CD4-positive, alpha-beta T cell treated with Interleukin-4 for 4 hours (primary cell): ENCODE data around the gene COL27A1.

ENCODE experiments used
- DNase-seq: peaks from one replicate; pipeline ENCODE4 v3.0.0-alpha.2; 2020

COL27A1 gene

DNA sequence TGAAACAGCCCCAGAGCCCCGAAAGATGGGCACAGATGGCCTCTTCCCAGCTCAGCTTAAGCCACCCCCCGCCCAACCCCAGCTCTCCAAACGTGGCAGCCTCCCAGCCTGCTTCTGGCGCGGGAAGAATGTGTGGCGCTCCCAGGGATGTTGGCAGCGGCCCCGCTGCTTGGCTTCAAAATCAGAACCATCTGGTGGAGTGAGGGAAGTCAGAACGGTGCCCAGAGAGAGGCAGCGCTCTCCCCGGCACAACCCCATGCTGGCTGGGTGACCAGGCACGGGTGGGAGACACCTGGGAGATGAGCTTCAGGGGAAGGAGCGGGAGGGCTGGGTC is 94.9 kb downstream of the COL27A1 start:
- DNase-seq, result no peak

DNA sequence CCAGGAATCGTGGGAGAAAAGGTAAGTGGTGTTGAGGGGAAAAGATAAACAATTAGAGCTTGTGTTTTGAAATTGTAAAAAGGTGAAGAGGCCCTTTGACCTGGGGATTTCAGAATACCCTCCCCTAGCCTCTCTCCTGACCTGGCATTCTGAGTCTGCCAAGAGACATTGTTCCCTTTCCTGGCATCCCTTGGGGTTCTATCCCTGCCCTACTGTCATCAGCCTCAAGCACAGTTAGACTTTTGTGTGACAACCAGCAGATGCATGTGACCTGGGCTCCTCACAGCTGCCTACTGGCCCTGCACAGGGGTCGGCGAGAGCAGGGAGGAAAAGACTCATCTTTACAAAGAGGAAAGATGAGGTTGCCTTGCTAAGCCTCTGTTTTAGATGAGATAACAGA is 95.3 kb downstream of the COL27A1 start:
- no peak for DNase-seq

DNA sequence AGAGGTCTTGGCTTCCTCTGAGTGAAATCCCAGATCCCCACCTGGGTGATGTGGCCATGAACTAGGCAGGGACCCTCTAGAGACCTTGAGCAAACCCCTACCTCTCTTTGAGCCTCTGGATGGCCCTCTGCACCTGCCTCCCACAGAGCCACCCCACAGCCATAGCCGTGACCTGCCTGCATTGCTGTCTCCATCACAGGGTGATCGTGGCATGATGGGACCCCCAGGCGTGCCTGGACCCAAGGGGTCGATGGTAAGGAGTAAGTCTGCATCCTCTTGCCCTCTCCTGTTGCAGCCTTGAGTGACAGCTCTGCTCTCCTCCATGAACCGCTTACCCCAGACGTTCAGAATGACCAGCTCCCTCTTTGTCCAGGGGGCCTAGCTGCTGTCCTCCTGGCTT is 97.1 kb downstream of the COL27A1 start:
- DNase-seq, result no peak

DNA sequence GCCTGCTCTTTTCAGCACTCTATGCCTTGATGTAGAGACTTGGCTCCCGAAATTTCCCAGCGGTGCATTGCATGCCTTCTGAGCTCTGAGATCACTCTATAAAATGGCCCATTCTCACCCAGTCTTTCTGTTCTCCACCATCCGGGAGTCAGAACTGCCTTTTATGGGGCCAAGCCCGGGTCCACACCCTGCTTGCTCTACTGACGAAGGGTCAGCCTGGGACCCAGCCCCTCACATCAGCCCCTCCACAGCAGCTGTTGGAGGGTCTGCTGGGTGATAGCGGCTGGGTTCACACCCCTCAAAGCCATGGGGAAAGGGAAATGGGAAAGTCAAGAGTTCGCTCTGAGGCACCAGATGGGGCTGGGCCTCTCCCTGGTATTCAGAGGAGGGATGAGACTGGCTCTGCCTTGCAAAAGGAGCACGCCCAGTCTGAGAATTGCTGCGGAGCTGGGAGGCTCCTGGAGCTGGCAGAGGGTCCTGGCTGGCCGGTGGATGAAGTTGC is 101.5 kb downstream of the COL27A1 start:
- DNase-seq, result no peak

DNA sequence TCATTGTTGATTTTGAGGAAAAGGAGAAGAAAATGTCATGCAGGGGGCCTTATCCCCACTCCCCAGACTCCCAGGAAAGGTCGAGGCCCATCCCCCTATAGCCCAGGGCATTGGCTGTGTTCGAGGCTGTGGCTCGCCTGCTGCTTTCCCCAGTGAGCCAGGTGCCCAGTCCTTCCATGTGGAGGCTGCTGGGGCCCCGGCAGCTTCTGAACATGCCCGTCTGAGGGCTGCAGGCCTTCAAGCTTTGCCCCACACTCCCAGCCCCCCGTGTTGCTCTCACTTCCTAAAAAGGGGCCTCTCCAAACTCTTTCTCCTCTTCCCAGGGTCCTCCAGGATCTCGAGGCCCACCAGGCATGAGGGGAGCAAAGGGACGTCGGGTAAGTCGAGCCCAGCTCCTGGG is 102.9 kb downstream of the COL27A1 start:
- DNase-seq, result no peak

DNA sequence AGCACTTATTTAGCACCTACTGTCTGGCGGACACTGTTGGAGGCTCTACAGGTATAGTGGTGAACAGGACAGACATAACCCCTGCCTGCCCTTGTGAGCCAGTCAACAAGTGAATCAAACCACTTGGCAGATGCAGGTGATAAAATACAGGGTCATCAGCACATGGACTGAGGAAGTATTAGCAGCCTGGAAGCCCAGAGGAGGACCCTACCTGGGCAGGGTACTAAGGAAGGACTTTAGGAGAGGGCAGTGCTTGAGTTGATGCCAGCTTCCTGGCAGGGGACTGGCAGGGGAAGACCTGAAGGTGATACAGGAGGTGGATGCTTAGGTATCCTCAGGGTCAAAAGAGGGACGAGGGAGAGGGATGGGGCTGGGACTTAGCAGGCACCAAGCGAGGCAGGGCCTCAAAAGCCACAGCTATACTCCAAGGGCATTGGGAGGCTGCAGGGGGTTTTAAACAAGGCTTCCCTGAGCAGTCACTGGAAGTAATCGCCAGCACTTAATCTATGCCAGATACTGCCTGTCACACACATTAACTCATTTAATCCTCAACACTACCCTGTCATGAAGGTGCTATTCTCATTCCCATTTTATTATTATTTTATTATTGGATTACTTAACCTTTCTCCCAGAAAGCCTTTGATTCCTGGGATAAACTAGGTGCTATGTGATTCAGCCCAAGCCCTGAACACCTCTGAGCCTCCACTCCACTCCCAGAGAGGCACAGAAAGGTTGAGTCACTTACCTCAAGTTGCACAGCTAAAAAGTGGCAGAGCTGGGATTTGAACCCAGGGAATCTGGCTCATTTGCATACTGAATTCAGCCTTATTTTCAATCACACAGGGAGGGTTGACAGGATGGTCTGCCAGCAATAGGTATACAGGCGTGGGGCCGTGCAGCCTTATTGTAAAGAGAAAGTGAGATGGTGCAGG is 103.8 kb downstream of the COL27A1 start:
- DNase-seq, result no peak

DNA sequence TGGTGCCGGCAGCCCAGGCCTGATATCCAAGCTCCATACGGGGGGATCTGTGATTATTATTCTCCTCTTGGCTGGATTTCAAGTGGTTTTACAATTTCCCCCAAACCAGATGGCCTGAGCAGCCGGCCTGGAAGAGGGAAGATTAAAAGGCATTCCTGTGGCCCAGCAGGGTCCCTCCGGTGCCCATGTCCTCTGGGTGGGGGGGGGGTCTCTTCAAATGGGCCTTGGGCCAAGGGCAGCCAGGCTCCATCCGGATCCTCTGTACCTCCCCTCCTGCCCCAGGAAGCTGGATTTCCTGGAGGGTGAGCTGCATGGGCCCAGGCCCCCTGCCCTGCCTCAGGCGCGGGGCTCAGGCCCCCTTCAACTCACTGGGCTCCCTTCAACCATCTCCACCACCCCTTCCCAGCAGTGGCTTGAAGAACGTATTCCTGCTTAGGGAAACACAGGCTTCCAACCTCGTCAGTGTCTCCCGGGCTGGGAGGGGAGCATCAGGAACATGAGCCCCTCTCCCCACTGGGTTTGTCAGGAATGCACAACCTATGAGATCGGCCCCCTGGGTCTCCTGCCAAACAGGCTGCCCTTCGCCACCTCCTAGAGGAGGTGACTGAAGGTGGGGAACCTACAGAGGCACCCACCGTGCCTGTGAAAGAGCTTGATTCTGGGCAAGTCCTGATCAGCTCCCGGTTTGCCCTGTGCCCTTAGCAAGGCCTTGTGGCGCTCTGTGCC is 104.6 kb downstream of the COL27A1 start:
- no peak for DNase-seq

DNA sequence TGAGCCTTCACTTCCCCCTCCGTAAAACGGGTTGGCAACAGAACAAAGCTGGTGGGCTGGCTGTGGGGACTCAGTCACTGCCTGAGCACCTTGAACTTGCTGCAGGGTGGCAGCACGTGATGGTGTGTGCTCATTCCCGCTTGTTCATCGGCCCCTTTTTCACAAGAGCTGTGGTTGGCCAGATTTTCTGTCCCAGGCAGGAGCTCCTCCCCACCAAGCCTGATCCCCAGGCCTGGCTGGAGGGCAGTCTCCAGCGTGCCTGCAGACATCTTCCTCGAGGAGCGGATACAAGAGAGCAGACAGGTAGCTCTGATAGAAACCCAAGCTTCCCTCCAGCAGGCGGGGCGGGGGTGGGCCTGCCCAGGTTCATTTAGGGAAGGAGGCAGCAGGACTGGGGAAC is 105.7 kb downstream of the COL27A1 start:
- DNase-seq, result no peak

DNA sequence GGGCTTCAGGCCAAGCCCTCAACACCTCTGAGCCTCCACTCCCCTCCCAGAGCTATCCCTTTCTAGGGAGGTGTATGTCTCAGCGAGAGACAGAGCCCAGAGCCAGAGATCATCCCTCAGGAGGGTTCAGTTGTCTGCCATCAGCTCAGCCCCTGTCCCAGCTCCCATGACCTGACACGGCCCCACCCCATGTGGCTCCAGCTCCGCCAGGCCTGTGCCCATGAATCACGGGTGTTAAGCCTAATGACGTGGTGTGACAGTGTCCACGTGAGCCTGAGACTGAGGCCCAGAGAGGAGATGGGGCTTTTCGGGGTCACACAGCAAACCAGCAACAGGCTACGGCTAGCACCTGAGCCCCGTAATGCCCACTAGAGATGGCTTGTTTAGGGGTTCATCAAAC is 106.7 kb downstream of the COL27A1 start:
- DNase-seq, result no peak

DNA sequence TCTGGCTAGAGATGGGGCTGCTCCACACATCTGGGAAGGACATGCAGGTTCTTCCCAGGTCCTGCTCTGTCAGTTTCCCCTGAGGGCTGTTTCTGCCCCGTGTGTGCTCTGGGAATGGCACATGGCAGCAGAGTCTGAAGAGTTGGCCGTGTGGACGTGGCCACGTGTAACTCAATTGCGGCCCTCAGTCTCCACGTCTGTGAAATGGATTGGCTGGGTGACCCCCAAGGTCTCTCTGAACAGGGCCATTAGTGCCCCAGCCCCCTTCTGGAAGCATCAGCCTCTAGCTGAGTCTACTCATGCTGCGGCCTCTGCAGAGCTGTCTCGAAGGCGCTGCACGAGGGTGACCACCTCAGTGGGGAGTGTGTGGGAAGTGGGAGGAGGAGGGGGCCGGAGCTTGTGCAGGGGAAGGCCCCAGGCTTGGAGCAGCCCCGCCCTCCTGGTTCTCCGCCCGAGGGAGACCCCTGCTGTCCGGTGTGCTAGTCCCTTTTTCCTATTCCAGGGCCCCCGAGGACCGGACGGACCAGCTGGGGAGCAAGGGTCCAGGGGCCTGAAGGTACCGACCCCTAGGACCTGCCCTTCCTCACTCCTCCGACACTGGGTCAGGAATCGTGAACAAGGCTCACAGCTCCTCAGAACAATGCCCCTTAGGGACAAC is 108.6 kb downstream of the COL27A1 start:
- DNase-seq, result no peak

DNA sequence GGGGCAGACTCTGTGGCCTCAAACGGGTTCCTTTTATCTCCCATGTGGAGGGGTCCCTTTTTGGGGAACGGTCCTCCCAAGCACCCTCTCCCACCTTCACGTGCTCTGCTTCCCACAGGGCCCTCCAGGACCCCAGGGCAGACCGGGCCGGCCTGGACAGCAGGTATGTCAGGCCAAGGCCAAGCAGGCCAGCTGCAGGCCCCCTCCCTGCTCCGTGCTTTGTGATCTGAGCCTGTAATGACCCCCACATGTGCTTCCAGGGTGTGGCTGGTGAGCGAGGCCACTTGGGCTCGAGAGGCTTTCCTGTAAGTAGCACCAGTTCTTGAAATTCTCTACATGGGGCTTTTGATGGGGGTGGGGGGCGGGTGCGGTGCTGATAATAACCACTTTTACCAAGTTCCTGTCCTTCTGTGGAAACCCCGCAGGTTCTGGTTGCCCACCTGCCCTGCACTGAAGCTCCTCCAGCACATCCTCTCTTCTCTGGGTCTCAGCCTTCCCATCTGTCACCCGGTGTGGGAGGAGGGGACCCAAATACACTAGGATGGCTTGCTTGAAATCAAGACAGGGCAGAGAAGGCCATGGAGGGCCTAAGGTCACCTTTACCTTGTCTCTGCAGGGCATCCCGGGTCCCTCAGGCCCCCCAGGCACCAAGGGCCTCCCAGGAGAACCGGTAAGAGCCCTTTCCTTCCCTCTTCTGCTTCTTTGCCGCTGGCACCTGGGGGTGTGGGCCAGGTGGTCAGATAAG is 109.6 kb downstream of the COL27A1 start:
- DNase-seq, result no peak

DNA sequence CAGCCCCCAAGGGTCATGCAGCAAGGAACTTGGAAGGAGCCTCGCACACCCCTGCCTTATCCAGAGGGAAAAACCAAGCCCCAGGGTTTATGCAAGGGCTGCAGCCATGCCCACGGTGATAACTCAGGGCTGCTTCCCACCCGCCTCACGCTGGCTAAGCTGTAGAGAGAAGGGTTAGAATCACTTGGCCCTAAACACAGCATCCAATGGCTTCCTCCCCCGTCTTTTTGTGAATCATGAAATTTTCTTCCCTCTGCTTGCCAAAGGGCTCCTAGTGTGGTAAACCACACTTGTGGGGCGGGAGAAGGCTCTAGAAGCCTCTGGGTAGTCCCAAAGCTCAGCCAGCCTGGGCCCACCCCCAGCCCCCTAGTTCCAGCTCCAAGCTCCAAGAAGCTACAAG is 111.6 kb downstream of the COL27A1 start:
- DNase-seq, result no peak

DNA sequence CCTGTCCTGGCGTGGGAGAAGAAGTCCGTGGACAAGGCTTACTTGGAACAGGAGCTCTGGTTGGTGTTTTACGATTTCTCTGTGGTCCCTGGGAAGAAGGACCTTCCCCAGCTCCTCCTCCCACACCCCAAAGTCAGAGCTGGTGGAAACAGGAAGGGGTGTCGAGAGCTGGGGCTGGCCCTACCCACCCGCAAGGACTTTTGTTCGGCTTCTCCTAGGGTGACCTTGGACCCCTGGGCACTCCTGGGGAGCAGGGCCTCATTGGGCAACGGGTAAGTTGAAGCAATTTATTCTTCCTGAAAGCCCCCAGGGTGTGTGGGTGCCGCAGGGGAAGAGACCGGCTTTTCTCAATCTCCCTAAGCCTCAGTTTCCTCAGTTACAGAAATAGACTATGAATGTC is 113.7 kb downstream of the COL27A1 start:
- no peak for DNase-seq

DNA sequence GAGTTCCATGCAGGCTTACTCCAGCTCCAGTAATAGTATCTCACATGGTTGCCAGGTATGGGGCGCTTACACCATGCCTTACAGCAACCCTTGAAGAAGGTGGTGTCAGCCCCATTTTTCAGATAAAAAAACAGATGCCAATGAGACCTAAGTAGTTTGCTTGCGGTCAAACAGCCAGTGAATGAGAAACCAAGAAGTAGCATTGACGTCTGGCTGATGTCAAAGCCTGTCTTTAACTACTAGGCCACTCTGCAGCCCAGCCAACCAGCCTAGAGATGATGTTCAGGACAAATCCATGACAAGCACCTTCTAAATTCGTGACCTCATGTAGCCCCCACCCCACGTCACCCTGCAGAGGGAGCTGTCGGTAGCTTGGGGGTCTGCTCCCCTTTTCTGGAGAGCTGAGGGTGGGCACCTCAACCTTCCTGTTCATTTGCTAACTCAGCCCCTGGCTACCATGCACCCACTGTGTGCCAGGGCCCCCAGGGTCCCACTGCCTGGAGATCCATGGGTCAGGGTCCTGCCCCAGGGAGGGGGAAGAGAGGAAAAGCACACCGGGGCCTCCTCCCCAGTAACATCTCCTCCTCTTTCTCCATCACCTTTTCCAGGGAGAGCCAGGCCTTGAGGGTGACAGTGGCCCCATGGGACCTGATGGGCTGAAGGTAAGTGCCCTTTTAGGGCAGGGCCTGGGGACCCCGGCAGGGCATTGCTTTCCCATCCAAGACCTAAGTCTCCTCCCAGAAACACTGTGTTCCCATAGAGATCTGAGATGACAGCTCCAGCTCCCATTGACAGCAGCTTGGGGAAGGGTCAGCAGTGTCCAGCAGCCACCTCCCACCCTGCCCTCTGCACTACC is 115.0 kb downstream of the COL27A1 start:
- DNase-seq, result no peak

DNA sequence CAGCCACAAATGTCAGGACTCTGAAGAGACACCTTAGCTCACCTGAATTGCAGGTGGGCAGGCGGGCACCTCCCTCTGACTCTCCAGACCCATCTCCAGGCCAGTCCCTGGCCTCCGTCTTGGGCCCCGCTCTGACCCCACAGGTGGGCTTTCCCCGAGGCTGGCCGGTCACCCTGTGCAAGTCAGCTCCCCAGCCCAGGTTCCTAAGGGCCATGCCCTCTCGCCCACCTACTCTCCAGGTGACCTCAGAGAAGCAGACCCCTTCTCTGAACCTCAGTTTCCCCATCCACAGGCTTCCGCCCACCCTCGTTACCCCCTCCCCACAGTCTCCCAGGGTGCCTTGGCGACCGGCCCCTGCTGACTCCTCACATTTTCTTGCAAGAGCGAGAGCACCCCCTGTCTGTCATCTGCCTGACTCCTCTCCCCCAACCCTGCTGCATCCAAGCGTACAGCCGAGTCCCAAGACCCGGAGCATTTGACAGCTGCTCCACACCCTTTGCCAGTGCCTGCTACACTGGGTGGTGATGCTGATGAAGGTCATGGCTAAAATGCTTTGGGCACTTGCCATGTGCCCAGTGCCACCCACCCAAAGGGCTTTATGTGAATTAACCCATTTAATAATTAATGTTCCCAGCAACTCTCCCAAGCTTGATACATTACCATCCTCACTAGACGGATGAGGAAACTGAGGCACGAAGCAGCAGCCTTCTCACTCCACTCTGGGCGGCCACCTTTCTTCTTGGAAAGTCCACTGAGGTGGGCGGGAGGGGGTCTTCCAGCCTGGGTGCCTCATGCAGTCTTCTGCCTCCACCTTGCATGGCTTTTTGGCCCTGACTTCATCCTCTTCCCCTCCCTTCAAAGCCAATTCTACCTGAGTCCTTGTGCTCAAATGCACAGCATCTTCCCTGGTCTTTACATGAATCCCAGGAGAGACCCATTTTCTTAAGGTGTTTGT is 116.5 kb downstream of the COL27A1 start:
- DNase-seq, result no peak

DNA sequence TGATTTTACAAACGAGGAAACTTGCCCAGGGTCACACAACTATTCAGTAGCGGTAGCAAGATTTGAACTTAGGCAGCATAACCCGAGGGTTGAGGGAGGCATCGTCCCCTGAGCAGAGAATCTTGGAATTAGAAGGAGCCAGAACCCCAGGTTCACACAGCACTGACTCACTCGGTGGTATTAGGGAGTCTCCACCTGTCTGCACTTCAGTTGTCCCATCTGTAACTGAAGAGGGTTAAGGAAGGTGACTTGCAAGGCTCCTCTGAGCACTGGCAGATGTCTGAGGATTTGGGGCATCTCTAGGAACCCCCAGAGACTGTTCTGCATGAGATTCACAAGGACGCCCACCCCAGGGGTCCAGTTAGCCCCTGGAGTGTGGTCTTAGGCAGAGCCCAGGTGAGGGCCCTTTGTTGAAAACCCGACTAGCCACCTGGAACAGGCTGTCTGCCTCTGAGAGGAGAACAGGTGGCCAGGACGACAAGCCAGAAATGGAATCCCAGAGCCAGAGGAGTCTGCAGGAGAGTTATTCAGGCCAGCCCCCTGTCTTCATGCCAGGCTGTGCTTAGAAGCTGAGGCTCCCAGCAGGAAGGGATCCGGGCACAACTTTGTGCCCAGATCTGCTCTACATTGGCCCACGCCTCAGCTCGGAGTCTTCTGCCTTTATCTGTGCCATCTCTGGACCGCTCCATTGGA is 117.5 kb downstream of the COL27A1 start:
- DNase-seq, result no peak

DNA sequence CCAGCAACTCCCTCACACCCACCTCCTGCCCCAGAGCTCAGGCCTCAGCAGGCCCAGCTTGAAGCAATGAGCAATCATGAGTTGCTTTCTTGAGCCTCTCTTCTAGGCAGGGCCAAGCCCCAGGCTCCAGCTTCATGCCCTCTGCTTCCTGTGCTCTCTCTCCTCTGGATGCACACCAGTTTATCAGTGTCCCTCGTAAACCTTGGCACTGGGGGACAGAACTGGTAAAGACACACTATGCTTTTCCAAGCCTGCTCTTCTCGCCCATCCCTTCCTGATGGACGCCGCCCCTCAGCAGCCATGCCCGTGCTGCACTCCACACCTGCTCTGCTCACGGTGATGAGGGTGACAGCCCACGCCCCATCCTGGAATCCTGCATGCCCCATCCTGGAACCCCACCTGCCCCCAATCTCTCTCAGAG is 118.1 kb downstream of the COL27A1 start:
- no peak for DNase-seq

DNA sequence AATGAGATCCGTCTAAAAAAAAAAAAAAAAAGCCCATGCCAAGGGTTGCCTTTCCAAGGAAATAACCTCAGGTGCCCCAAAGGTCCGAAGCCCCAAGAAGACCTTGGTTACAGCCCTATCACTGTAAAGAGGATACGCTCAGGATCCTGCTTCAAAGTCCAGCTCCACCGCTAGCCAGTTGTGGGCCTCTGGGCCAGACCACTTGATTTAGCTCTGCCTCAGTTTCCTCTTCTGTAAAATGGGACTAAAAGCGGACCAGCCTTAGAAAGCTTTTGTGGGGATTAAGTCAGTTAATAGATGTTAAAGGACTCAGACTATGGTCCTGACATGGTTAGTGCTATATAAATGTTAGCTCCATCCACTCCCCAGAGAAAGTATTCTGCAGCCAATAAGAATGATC is 118.9 kb downstream of the COL27A1 start:
- no peak for DNase-seq

DNA sequence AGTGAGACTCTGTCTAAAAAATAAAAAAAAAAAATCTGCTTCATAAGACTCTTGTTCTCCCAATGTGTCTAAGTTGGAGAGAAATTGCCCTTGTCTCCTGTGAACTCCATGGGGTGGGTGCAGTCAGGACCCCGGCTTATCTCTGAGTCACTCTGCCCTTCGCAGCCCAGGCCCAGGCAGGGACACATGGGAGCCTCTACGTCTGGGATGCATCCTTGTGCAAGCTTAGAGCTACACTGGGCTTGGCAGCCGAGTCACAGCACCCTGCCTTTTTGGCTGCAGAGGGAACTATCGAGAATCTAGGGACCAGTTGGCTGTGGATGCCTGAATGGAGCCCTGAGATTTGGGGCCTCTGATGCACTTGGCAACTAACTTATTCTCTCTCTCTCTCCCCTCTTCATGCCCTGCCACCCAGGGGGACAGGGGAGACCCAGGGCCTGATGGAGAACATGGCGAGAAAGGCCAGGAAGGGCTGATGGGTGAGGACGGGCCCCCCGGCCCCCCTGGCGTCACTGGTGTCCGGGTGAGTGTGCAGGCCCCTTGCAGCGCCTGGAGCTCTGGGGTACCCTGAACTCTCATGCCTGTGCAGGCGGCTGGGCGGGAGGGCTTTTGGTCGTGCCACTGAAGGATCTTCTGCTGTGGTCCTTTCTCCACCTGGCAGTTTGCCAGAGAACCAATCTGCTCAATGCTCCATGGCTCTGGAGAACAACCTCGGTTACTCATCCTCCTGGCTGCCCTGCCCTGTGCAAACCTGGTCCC is 120.1 kb downstream of the COL27A1 start:
- no peak for DNase-seq
